HEK293T (cell line): Measurements from ENCODE around the gene FCGBP.

ENCODE experiments used
- FOXK2 ChIP-seq: fragments of 450-650 bp; IDR thresholded peaks from 2 replicates; pipeline ENCODE4 v1.6.1; 2016; ENCODE audit warnings: mild to moderate bottlenecking
- FOXM1 ChIP-seq: fragments of 450-650 bp; IDR thresholded peaks from 2 replicates; pipeline ENCODE4 v1.6.1; 2017; ENCODE audit warnings: mild to moderate bottlenecking, borderline replicate concordance
- HDGF ChIP-seq: fragments of 450-650 bp; IDR thresholded peaks from 2 replicates; pipeline ENCODE4 v1.6.1; 2017; ENCODE audit warnings: antibody characterized with exemption, borderline replicate concordance
- L3MBTL2 ChIP-seq: fragments of 450-650 bp; conservative IDR thresholded peaks from 2 replicates; pipeline ENCODE4 v1.6.1; 2016; ENCODE audit warnings: mild to moderate bottlenecking
- SUZ12 ChIP-seq: fragments of 450-650 bp; IDR thresholded peaks from 2 replicates; pipeline ENCODE4 v1.6.1; 2016; ENCODE audit warnings: mild to moderate bottlenecking

- TF ChIP-seq FOXM1 = no peak
- no peak for TF ChIP-seq FOXK2
- TF ChIP-seq HDGF = no peak
- TF ChIP-seq L3MBTL2 = no peak
- TF ChIP-seq SUZ12 = no peak
These were observed 32.2 kb upstream of the FCGBP start for GRCh38 chr19:39966617-39967016.
